SHP77 treated with DMSO at 0.1 percent for 48 hours (cell line): ENCODE data around the gene SEC24B.

Experiments used
- DNase-seq: peaks from one replicate; lab custom pipeline; 2025; lab: John Stamatoyannopoulos, UW

SEC24B gene

GRCh38 chr4:109433205-109434006 lies at the start of gene SEC24B:
Gene SEC24B, plus strand, starts transcription at chr4:109433815. Its CDS starts 55 bp downstream, at chr4:109433870.
- DNase-seq: peak; percentile 18

- DNase-seq: peak; percentile 2
Observed at GRCh38 chr4:109383823-109384222, 49.8 kb upstream of the SEC24B start.

- DNase-seq: no peak
Observed at GRCh38 chr4:109385260-109385659, 48.4 kb upstream of the SEC24B start.

DNA sequence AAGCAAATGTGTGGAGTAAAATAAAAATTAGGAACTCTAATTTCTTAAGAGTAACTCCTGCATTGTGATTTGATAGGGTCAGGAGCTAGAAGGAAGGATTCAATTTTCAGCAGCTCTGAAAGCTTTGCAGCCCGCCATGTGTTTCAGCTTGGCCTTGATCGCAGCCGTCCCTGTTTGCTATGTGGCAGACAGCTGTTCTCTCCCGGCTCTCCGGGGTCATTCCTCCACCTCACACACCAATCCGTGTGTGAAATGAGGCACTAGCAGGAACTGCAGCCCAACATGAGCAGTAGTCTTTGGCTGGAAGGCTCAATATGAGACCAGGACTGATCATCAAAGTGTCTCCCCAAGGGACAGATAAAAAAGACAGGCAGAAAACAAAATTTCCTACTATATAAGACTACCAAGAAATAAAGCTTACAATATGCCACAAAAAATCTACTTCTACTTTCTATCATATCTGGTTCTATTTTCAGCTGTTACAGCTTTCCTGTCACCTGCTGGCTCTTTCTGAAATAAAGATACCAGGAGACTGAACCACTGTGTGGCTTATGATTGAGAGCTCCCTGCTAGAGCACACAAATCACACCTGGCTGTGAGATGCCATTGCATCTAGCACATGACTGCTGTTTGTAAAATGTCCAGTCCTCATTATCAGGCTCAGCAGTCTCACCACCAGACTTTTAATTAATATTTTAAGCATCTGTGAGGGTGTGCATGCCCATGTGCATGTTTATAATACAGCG lies 44.1 kb upstream of the SEC24B start:
- DNase-seq: peak; percentile 8

DNA sequence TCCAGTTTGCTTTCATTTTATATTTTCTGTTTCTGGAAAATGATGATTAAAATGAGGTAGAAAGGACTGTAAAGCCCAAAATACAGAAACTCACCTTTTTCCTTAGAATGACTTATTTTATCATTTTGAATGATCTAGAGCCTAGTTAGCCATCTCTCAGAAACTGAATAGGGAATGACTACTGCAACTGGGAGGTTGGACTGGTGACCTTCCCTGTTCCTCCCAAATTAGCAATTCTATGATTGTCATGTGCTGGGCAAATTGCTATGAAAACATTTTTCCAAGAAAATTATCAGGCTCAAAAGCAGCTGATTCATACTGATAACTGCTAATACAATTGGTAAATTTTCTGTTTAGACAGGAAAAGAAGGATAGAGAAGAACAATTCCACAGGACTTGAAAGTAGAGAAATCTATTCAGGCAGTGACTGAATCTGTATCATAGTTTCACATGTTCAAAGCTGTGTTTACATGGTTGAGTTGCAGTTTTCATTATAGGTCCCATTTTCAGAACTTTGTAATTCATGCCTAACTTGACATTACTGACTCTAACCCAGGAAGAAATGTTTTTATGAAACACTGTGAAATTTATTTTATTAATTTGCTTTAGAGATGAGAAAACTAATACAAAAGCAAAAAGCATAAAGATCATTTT lies 43.4 kb upstream of the SEC24B start:
- DNase-seq: no peak

DNA sequence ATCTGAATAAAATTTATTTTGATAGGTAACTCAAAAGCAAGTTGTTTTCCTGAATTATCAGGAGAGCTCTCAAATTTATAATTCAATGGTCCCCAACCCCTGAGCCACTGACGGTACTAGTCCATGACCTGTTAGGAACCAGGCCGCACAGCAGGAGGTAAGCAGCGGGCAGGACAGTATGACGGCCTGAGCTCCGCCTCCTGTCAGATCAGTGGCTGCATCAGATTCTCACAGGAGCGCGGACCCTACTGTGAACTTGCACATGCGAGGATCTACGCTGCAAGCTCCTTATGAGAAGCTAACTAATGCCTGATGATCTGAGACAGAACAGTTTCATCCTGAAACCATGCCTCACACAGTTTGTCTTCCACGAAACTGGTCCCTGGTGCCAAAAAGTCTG lies 37.9 kb upstream of the SEC24B start:
- DNase-seq: no peak

DNA sequence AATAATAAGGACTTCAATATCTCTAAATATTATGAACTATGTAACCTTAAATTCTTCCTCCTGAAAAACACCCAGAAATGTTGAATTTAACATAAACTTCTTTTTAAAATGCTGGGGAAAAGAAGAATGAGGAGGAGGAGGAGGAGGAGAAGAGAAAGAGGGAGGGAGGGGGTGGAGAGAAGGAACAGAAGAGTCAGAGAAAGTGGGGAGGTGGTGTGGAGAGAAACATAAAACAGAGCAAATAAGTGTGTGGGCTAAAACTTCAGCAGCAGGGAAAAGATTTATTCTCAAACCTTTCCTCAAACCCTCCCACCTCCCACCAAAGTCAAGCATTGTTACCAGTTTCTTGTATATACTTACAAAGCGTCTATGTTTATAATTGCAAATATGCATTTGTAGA lies 34.7 kb upstream of the SEC24B start:
- no peak for DNase-seq

GRCh38 chr4:109406337-109406931 lies 27.2 kb upstream of the SEC24B start:
- no peak for DNase-seq

DNA sequence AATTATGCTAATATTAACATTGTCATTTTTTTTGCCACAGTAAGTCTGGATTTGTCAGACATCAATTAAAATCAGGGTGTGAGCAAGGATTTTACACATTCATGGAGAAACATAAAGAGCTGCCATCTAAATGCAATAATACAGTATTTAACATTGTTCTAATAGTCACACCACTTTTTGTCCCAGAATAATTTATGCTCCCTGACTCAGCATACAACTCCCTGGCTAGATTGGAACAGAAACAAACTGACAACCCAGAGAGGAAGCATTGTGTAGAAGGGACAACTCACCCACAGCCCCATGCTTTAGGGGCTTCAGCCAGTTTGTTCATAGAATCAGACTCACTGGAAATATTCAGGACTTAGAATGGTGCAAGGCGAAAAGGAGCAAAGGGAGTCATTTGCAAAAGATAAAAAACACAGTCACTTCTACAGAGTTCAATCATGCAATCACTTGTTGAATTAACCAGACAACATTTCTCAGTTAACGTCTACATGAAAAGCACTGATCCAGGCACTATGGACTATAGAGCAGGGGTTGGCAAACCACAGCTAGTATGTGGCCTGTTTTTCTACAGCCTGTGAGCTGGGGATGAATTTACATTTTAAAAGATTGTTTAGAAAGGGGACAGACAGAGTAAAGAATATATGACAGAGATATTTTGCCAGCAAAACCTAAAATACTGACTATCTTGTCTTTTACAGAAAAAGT lies 26.4 kb upstream of the SEC24B start:
- no peak for DNase-seq

DNA sequence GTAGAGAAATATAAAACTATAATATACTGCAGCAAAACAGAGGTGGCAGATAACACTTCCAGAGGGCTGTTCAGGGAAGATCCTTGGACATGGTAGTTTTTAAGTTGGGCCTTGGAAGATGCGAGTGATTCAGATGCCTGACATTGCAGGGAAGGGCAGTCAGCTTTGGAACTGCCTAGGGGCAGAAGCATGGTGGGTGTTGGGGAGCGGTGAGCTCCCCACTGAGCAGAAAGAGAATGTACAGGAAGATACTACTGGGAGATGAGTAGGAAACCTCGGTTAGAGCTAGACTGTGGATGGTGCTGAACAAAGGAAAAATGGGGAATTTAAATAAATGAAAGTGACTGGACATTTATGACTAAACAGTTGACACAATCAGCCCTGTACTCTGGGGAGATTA lies 24.9 kb upstream of the SEC24B start:
- DNase-seq: no peak

DNA sequence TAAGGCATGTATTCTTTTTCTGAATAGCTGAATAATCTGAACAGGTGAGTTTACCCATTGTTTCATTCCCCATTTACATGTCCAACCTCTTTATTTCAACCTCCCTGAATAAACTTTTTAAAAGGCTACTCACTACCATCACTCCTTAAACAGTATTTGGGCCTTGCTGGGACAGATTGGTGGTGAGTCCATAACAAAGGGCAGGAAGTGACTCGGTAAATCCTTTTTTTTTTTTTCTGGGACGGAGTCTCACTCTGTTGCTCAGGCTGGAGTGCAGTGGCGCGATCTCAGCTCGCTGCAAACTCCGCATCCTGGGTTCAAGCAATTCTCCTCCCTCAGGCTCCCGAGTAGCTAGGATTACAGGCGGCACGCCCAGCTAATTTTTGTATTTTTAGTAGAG lies 23.4 kb upstream of the SEC24B start:
- no peak for DNase-seq

DNA sequence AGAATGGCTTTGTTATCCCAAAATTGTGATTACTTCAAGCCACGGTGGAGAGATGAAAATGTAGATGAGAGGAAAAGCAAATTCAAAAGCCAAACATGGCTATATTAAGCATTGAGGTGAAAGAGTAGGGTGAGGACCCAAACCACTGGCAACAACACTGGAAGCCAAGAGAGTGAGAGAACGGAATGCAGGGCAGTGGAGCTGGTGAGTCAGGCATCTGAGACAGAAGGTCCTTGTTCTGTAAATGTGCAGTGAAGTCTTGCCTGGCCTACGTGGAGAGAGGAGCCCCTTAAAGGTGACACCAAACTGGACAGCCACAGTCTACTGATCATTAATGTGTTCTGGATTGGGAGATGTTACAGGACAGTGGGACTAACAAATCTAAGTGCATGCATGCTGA lies 22.8 kb upstream of the SEC24B start:
- no peak for DNase-seq

DNA sequence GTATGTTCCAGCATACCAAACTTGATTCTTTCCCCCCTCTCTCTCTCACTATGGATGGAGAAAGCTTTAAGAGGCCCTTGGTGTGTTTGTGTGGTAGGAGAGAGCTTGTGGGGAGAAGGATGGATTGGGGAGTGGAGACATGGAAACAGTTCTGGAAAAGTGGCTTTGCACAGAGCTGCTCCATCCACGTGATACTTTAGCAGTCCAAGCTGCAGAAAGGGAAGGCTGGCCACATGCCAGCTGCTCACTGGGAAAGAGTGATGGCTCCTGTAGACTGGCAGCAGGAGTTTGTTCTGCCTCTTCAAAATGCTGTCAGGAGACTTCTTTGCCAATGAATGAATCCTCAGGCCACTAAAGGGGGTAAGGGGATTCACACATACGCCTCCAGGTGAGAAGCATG lies 21.7 kb upstream of the SEC24B start:
- DNase-seq: peak; percentile 22

DNA sequence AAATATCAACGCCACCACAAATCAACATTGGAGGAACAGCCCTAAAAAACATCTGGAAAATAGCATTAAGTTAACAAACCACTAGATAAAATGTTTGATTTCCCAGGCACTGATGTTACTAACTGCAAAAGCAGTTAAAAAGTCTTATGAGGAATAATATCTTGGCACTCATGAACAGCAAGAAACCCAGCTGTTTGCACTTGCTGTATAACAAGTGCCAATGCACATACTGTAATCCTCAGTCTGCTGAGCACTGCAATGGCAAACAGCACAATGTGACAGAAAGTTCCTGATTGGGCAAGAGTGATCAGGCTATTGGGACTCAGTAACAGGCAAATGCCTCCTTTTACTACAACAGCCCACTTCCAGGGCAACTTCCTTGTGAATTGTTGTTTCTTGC lies 20.8 kb upstream of the SEC24B start:
- DNase-seq: no peak

- DNase-seq: no peak
Observed at GRCh38 chr4:109414938-109415337, 18.7 kb upstream of the SEC24B start.

DNA sequence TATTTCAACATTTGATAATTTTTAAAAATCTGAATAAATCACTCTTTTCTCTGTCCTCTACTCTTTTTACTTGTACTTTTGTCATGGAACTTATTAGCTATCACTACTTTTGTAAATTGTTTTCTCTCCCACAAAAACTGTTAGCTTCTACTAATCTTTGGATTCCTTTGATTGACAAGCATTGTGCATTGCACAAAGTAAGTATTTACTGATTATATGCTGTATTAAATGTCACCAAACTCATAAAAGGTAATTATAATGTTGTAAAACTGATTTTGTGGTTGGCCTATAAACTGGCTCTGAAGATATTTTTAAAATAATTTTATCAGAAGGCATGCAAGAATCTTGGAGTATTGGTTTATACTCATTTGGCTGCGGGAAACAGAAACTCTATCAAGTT lies 15.0 kb upstream of the SEC24B start:
- no peak for DNase-seq

- DNase-seq: no peak
Observed at GRCh38 chr4:109419679-109420078, 13.9 kb upstream of the SEC24B start.

DNA sequence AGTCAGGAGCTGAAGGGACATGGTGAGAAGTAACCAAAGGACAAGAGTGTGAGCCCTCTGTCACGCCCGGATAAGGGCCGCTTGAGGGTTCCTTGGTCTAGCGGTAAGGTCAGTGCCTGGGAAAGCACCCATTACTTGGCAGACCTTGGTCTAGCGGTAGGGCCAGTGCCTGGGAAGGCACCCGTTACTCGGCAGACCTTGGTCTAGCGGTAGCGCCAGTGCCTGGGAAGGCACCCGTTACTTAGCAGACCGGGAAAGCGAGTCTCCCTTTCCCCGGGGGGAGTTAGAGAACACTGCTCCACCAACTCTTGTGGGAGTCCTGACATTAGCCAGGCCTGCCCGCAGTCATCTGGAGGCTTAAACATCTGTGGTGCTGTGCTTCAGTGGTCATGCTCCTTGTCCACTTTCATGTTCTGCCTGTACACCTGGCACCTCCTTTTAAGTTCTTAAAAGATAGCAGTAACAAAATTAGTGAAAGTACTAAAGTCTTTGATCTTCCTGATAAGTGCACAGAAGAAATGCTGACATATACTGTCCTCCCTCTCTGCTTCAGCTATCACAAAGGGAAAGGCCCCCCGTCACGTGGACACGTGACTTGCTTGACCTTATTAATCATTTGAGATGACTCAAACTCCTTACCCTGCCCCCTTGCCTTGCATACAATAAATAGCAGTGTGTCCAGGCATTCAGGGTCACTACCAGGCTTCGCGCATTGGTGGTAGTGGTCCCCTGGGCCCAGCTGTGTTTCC lies 9.3 kb upstream of the SEC24B start:
- no peak for DNase-seq

DNA sequence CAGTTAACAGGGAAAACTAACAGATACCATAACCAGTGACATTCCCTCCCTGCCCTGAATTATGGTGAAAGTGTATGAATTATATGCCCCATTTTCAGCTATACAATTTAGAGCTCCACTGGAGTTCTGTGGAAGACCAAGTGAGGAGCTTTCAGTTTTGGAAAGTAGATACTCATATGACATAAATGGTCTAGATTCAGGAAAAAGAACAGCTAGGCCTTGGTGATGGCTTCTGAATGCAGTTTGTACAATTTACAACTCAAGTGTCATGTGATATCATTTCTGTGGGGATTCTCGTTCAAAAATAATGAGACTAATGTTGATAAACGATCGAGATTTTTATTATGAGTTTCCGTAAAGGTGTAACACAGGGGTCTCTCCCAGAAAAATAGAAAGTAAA lies 8.2 kb upstream of the SEC24B start:
- DNase-seq: no peak

DNA sequence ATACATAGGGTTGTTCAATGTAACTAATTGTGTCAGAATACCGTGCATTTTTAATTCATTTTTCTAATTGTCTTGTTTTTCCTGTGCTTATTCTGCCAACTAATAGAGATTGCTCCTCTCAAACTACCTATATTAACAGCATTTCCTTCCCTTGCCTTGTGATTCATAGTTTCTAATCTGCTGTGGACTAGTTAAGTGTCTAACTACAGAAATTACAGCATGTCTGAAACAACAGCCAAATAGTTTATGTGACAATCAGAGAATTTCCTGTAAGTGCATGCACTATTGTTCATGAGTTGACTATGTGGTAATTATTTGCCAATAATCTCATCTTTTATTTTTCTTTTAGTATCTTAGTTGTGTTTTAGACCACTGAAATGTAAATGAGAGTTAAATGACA lies 4.1 kb upstream of the SEC24B start:
- no peak for DNase-seq

- DNase-seq: no peak
Observed at GRCh38 chr4:109432203-109432602, 1.4 kb upstream of the SEC24B start.
